HEK293T (cell line): ENCODE measurements around the gene PERM1.
"Not testable (repeated sequence)": the region's sequence is repeated elsewhere in the genome, so short reads cannot be mapped to it uniquely, and the experiment has no call there.

Experiments
- ARNT ChIP-seq: fragments of 450-650 bp; IDR thresholded peaks from 2 replicates; pipeline ENCODE4 v1.6.1; 2017; ENCODE audit warnings: mild to moderate bottlenecking
- BHLHE40 ChIP-seq: fragments of 450-650 bp; IDR thresholded peaks from 2 replicates; pipeline ENCODE4 v1.6.1; 2016; ENCODE audit warnings: mild to moderate bottlenecking, moderate library complexity, borderline replicate concordance
- ELF4 ChIP-seq: fragments of 450-650 bp; IDR thresholded peaks from 2 replicates; pipeline ENCODE4 v1.6.1; 2017; ENCODE audit warnings: antibody characterized with exemption
- FOXA1 ChIP-seq: fragments of 450-650 bp; IDR thresholded peaks from 2 replicates; pipeline ENCODE4 v1.6.1; 2016; ENCODE audit warnings: mild to moderate bottlenecking
- FOXM1 ChIP-seq: fragments of 450-650 bp; IDR thresholded peaks from 2 replicates; pipeline ENCODE4 v1.6.1; 2017; ENCODE audit warnings: mild to moderate bottlenecking, borderline replicate concordance
- HDGF ChIP-seq: fragments of 450-650 bp; IDR thresholded peaks from 2 replicates; pipeline ENCODE4 v1.6.1; 2017; ENCODE audit warnings: antibody characterized with exemption, borderline replicate concordance
- LEF1 ChIP-seq: fragments of 450-650 bp; IDR thresholded peaks from 2 replicates; pipeline ENCODE4 v1.6.1; 2017; ENCODE audit warnings: mild to moderate bottlenecking, borderline replicate concordance
- NFRKB ChIP-seq: fragments of 450-650 bp; IDR thresholded peaks from 2 replicates; pipeline ENCODE4 v1.6.1; 2016; ENCODE audit warnings: mild to moderate bottlenecking, moderate library complexity
- SP1 ChIP-seq: fragments of 450-650 bp; IDR thresholded peaks from 2 replicates; pipeline ENCODE4 v1.6.1; 2017
- SUZ12 ChIP-seq: fragments of 450-650 bp; IDR thresholded peaks from 2 replicates; pipeline ENCODE4 v1.6.1; 2016; ENCODE audit warnings: mild to moderate bottlenecking
- TARDBP ChIP-seq: fragments of 450-650 bp; IDR thresholded peaks from 2 replicates; pipeline ENCODE4 v1.6.1; 2016
- TF ChIP-seq, protein P1 (sequence below): fragments of 450-650 bp; IDR thresholded peaks from 2 replicates; pipeline ENCODE4 v1.6.1; 2016

DNA sequence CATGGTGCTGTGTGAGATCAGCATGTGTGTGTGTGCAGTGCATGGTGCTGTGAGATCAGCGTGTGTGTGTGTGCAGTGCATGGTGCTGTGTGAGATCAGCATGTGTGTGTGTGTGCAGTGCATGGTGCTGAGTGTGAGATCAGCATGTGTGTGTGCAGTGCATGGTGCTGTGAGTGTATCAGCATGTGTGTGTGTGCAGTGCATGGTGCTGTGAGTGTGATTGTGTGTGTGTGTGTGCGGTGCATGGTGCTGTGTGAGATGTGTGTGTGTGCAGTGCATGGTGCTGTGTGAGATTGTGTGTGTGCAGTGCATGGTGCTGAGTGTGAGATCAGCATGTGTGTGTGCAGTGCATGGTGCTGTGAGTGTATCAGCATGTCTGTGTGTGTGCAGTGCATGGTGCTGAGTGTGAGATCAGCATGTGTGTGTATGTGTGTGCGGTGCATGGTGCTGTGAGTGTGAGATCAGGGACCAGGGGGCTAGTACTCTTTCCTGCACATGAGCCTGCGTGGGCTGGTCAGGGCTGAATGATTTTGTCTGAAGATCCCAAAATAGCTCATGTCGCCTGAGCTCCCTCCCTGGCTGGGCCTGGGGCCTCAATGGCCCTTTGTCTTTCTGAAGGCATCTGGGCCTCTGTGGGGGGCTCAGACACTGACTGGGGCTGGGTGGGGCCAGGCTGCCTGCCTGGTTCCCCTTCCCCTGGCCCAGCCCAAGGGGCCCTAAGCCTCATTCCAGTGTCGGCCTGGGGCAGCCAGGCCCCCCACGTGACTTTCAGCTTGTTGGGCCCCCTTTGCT, 49.2 kb upstream of the PERM1 start:
- TF ChIP-seq SUZ12, FOXM1, NFRKB, ARNT, HDGF, FOXA1, BHLHE40, ELF4, LEF1, SP1: not testable (repeated sequence)
- TF ChIP-seq, protein P1, sequence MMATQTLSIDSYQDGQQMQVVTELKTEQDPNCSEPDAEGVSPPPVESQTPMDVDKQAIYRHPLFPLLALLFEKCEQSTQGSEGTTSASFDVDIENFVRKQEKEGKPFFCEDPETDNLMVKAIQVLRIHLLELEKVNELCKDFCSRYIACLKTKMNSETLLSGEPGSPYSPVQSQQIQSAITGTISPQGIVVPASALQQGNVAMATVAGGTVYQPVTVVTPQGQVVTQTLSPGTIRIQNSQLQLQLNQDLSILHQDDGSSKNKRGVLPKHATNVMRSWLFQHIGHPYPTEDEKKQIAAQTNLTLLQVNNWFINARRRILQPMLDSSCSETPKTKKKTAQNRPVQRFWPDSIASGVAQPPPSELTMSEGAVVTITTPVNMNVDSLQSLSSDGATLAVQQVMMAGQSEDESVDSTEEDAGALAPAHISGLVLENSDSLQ: not testable (repeated sequence)
- peak; percentile 58; the same call in 1 of the 2 replicates for TF ChIP-seq TARDBP
